ENCODE results near the gene ACVR1B.

The ACVR1B gene

DNA sequence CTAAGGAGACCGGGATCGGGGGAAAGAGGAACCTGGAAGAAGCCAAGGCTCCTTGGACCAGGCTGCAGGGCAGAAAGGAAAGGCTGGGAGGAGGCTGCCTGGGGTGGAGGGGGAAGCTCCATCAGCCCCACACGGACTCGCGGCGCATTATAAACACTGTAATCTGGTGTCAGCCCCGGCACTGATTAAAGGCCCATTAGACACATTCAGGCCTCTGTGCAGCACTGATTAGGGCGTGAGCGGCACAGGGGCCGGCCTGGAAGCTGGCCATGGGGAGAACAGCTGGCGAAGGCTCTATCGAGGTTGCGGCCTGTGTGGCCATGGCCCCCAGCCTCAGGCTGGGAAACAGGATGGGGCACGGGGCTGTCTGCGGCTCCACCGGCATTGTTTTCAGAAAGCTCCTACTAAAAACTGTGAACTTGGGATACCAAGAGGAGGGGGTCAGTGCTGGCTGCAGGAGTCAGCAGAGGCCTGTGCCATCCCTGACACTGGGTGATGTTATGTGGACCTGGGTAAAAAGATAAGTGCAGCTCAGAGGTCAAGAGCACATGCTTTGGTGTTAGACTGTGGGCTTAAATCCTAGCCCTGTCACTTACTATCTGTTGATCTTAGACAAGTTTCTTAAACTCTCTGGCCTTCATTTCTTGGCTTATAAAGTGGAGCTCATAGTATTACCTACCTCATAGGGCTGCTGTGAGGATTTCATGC, 33.6 kb upstream of the ACVR1B start:
- Histone ChIP-seq H3K4me2 (ENCODE audit: low read length, poor library complexity, severe bottlenecking) (no peak overlapping the region), H2BK120ac (ENCODE audit: low read depth, low read length) (no peak overlapping the region), H3K27ac (ENCODE audit: low read length, poor library complexity, severe bottlenecking) (no peak overlapping the region), H3K36me3 (ENCODE audit: control insufficient read depth in 1 of 2, insufficient read depth in 2 of 2, low read depth in 1 of 2, low read length in 2 of 2) (peaks cover 0 to 75% of the 10 kb centered on the region in 2 experiments), H4K91ac (ENCODE audit: low read length) (no peak overlapping the region), H2BK15ac (ENCODE audit: low read depth, poor library complexity, severe bottlenecking) (no peak overlapping the region), H2BK12ac (ENCODE audit: low read length in 2 of 2) (peak overlapping the region in 1 of 2 experiments; percentile 15), H4K8ac (ENCODE audit: low read length) (peak overlapping the region; percentile 27), H3K9ac (ENCODE audit: low read length) (peak overlapping the region; percentile 24), H2BK5ac (ENCODE audit: low read depth, low read length, poor library complexity, severe bottlenecking) (no peak overlapping the region), H2AFZ (ENCODE audit: low read depth, low read length) (no peak overlapping the region), H3K4me1 (ENCODE audit: control insufficient read depth, insufficient read depth, low read depth, low read length) (no peaks in the 10 kb centered on the region), H3K23ac (ENCODE audit: low read length in 2 of 2) (no peak overlapping the region), H2AK5ac (ENCODE audit: low read length, severe bottlenecking) (no peak overlapping the region), H3K4ac (ENCODE audit: low read depth in 1 of 2, low read length in 2 of 2) (no peak overlapping the region), H3K79me1 (replicated peaks; ENCODE audit: low read length, poor library complexity, severe bottlenecking) (no peaks in the 10 kb centered on the region), H3K18ac (ENCODE audit: low read depth in 1 of 2, low read length in 2 of 2) (no peak overlapping the region), H3K27me3 (ENCODE audit: control insufficient read depth in 1 of 2, insufficient read depth in 1 of 2, low read length in 2 of 2) (no peaks in the 10 kb centered on the region), H3K14ac (ENCODE audit: low read length in 2 of 2) (no peak overlapping the region), H3K4me3 (ENCODE audit: insufficient read depth in 1 of 2, low read depth in 1 of 2, low read length in 2 of 2) (no peak overlapping the region), H3K9me3 (ENCODE audit: control insufficient read depth, low read length) (no peaks in the 10 kb centered on the region)
- no peak for DNase-seq
- 87% methylated on average over 16 of the region's 16 CpGs for WGBS

DNA sequence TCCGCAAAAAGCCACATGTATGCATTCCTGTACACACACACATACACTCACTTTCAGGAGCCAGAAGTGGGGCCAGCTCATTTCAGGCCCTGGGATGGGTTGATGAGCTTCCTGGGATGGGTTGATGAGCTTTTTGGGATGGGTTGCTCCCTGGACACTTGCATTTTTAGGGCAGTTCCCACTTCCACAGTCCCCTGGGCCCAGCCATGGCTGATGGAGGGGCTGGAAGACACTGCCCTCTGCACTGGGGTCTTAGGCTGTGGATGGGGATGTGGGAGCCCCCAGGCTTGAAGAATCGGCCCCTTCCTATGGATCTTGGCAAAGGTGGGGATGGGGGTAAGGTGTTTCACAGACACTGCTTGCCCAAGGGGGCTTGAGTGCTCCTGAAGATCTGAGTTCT, 31.5 kb upstream of the ACVR1B start:
- Histone ChIP-seq H2AK5ac (ENCODE audit: low read length, severe bottlenecking) (no peak overlapping the region), H3K9me3 (ENCODE audit: control insufficient read depth, low read length) (no peaks in the 10 kb centered on the region), H2BK5ac (ENCODE audit: low read depth, low read length, poor library complexity, severe bottlenecking) (no peak overlapping the region), H3K4me1 (ENCODE audit: control insufficient read depth, insufficient read depth, low read depth, low read length) (peaks cover 5% of the 10 kb centered on the region), H3K36me3 (ENCODE audit: control insufficient read depth in 1 of 2, insufficient read depth in 2 of 2, low read depth in 1 of 2, low read length in 2 of 2) (peaks cover 0 to 62% of the 10 kb centered on the region in 2 experiments), H3K79me1 (replicated peaks; ENCODE audit: low read length, poor library complexity, severe bottlenecking) (no peaks in the 10 kb centered on the region), H4K8ac (ENCODE audit: low read length) (no peak overlapping the region), H2AFZ (ENCODE audit: low read depth, low read length) (no peak overlapping the region), H3K14ac (ENCODE audit: low read length in 2 of 2) (no peak overlapping the region), H3K23ac (ENCODE audit: low read length in 2 of 2) (no peak overlapping the region), H2BK12ac (ENCODE audit: low read length in 2 of 2) (no peak overlapping the region), H2BK15ac (ENCODE audit: low read depth, poor library complexity, severe bottlenecking) (no peak overlapping the region), H3K4me3 (ENCODE audit: insufficient read depth in 1 of 2, low read depth in 1 of 2, low read length in 2 of 2) (no peak overlapping the region), H3K27me3 (ENCODE audit: control insufficient read depth in 1 of 2, insufficient read depth in 1 of 2, low read length in 2 of 2) (peaks cover 0 to 5% of the 10 kb centered on the region in 2 experiments), H3K4me2 (ENCODE audit: low read length, poor library complexity, severe bottlenecking) (no peak overlapping the region), H3K18ac (ENCODE audit: low read depth in 1 of 2, low read length in 2 of 2) (no peak overlapping the region), H4K91ac (ENCODE audit: low read length) (no peak overlapping the region), H2BK120ac (ENCODE audit: low read depth, low read length) (no peak overlapping the region), H3K4ac (ENCODE audit: low read depth in 1 of 2, low read length in 2 of 2) (no peak overlapping the region), H3K9ac (ENCODE audit: low read length) (no peak overlapping the region), H3K27ac (ENCODE audit: low read length, poor library complexity, severe bottlenecking) (no peak overlapping the region)
- DNase-seq: no peak
- WGBS: 86% methylated on average over 1 of the region's 2 CpGs

DNA sequence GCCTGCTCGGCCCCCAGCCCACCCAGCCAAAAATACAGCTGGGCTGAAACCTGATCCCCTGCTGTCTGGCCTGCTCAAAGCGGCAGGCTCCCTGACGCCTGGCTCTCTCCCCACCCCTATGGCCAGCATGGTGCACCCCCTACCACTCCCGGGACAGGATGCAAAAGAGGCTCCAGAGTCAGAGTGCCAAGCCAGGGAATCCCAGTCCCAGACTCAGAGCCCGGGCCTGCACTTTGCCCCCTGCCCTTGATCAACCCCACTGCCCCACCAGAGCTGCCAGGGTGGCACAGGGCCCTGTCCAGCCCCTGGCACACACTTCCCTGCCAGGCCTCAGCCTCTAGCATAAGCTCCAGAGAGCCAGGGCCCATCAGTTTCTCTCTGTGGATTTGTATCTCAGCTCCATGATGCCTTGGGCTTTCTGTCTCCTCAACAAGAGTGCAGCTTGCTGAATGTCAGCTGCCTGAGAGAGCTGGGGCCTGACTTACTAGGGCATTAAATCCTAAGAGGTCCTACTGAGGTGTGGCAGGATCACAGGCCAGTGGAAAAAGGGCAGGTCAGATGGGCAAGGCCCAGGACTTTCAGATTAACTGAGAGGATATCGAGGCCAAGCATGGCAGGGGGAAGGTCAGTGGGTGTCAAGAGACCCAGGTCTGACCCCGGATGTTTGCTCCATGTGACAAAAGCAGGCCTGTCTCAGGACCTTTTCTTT, 30.3 kb upstream of the ACVR1B start:
- Histone ChIP-seq H3K4ac (ENCODE audit: low read depth in 1 of 2, low read length in 2 of 2) (no peak overlapping the region), H3K14ac (ENCODE audit: low read length in 2 of 2) (no peak overlapping the region), H4K91ac (ENCODE audit: low read length) (peak overlapping the region; percentile 30), H2BK12ac (ENCODE audit: low read length in 2 of 2) (no peak overlapping the region), H2BK120ac (ENCODE audit: low read depth, low read length) (no peak overlapping the region), H2BK5ac (ENCODE audit: low read depth, low read length, poor library complexity, severe bottlenecking) (no peak overlapping the region), H3K23ac (ENCODE audit: low read length in 2 of 2) (no peak overlapping the region), H4K8ac (ENCODE audit: low read length) (no peak overlapping the region), H3K27me3 (ENCODE audit: control insufficient read depth in 1 of 2, insufficient read depth in 1 of 2, low read length in 2 of 2) (peaks cover 0 to 5% of the 10 kb centered on the region in 2 experiments), H3K9ac (ENCODE audit: low read length) (peak overlapping the region; percentile 23), H3K4me2 (ENCODE audit: low read length, poor library complexity, severe bottlenecking) (no peak overlapping the region), H3K9me3 (ENCODE audit: control insufficient read depth, low read length) (no peaks in the 10 kb centered on the region), H2AK5ac (ENCODE audit: low read length, severe bottlenecking) (no peak overlapping the region), H2BK15ac (ENCODE audit: low read depth, poor library complexity, severe bottlenecking) (no peak overlapping the region), H3K4me3 (ENCODE audit: insufficient read depth in 1 of 2, low read depth in 1 of 2, low read length in 2 of 2) (no peak overlapping the region), H3K79me1 (replicated peaks; ENCODE audit: low read length, poor library complexity, severe bottlenecking) (no peaks in the 10 kb centered on the region), H3K27ac (ENCODE audit: low read length, poor library complexity, severe bottlenecking) (no peak overlapping the region), H3K36me3 (ENCODE audit: control insufficient read depth in 1 of 2, insufficient read depth in 2 of 2, low read depth in 1 of 2, low read length in 2 of 2) (peaks cover 0 to 50% of the 10 kb centered on the region in 2 experiments), H3K18ac (ENCODE audit: low read depth in 1 of 2, low read length in 2 of 2) (peak overlapping the region in 1 of 2 experiments; percentile 33), H2AFZ (ENCODE audit: low read depth, low read length) (no peak overlapping the region), H3K4me1 (ENCODE audit: control insufficient read depth, insufficient read depth, low read depth, low read length) (peaks cover 5% of the 10 kb centered on the region)
- DNase-seq: no peak
- WGBS: 63% methylated on average over 6 of the region's 7 CpGs

DNA sequence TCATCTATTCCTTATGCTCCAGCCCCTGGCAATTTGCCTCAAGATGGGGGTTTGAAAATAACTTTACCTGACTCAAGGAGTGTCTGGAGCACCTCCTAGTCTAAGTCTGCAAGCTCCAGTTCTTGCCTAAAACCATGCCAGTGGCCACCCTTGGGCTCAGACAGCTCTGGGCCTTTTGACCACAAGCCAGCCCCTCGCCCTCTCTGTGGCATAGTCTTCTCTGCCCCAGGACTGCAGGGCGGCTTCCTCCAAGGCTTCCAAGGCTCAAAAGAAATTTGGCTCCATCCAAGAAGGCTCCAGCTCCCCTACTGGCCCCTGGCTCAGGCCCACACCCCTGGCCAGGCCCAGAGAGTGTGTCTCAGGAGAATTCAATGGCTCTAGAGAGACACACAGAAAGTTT, 29.4 kb upstream of the ACVR1B start:
- no peak overlapping the region for H2BK120ac ChIP-seq (ENCODE audit: low read depth, low read length)
- 100% methylated on average over 2 of the region's 2 CpGs for WGBS
- H3K9me3 ChIP-seq (ENCODE audit: control insufficient read depth, low read length): no peaks in the 10 kb centered on the region
- H2BK15ac ChIP-seq (ENCODE audit: low read depth, poor library complexity, severe bottlenecking): no peak overlapping the region
- no peak overlapping the region for H3K27ac ChIP-seq (ENCODE audit: low read length, poor library complexity, severe bottlenecking)
- no peak overlapping the region for H3K4me2 ChIP-seq (ENCODE audit: low read length, poor library complexity, severe bottlenecking)
- H3K9ac ChIP-seq (ENCODE audit: low read length): peak overlapping the region; percentile 81
- H3K79me1 ChIP-seq (replicated peaks; ENCODE audit: low read length, poor library complexity, severe bottlenecking): no peaks in the 10 kb centered on the region
- peak overlapping the region in 1 of 2 experiments; percentile 21 for H3K4ac ChIP-seq (ENCODE audit: low read depth in 1 of 2, low read length in 2 of 2)
- peak overlapping the region in 1 of 2 experiments; percentile 46 for H3K18ac ChIP-seq (ENCODE audit: low read depth in 1 of 2, low read length in 2 of 2)
- peaks cover 0 to 43% of the 10 kb centered on the region in 2 experiments for H3K36me3 ChIP-seq (ENCODE audit: control insufficient read depth in 1 of 2, insufficient read depth in 2 of 2, low read depth in 1 of 2, low read length in 2 of 2)
- peak overlapping the region; percentile 70 for H4K8ac ChIP-seq (ENCODE audit: low read length)
- DNase-seq: no peak
- H3K27me3 ChIP-seq (ENCODE audit: control insufficient read depth in 1 of 2, insufficient read depth in 1 of 2, low read length in 2 of 2): peaks cover 0 to 5% of the 10 kb centered on the region in 2 experiments
- H4K91ac ChIP-seq (ENCODE audit: low read length): peak overlapping the region; percentile 57
- peaks cover 5% of the 10 kb centered on the region for H3K4me1 ChIP-seq (ENCODE audit: control insufficient read depth, insufficient read depth, low read depth, low read length)
- no peak overlapping the region for H2BK5ac ChIP-seq (ENCODE audit: low read depth, low read length, poor library complexity, severe bottlenecking)
- no peak overlapping the region for H3K4me3 ChIP-seq (ENCODE audit: insufficient read depth in 1 of 2, low read depth in 1 of 2, low read length in 2 of 2)
- H2AK5ac ChIP-seq (ENCODE audit: low read length, severe bottlenecking): no peak overlapping the region
- no peak overlapping the region for H3K23ac ChIP-seq (ENCODE audit: low read length in 2 of 2)
- peak overlapping the region in 1 of 2 experiments; percentile 11 for H2BK12ac ChIP-seq (ENCODE audit: low read length in 2 of 2)
- H2AFZ ChIP-seq (ENCODE audit: low read depth, low read length): no peak overlapping the region
- no peak overlapping the region for H3K14ac ChIP-seq (ENCODE audit: low read length in 2 of 2)

All from mesenchymal stem cell (in vitro differentiated cells and primary cell).